Esophagus (tissue), 2 donors: ENCODE results near the gene OXGR1. TPM values are rescaled to one million over a fixed set of nuclear protein-coding genes. Genes with fewer than 3 reads are reported as not detected.
"Not testable (repeated sequence)": the region's sequence is repeated elsewhere in the genome, so short reads cannot be mapped to it uniquely, and the experiment has no call there.

Experiments used
- H3K27ac ChIP-seq, 2 donors: one replicate each; pipeline ENCODE4 v1.5.1; 2013; ENCODE audit warnings: low read depth in 2 of 2, mild to moderate bottlenecking in 2 of 2, inconsistent platforms in 1 of 2, low read length in 1 of 2, moderate library complexity in 1 of 2
- H3K27me3 ChIP-seq, 2 donors: one replicate each; pipeline ENCODE4 v1.6.1; 2013; ENCODE audit warnings: low read length in 2 of 2, control low read depth in 1 of 2, mild to moderate bottlenecking in 1 of 2; ENCODE audit not compliant: insufficient read depth in 2 of 2, control insufficient read depth in 1 of 2
- H3K36me3 ChIP-seq, 2 donors: one replicate each; pipeline ENCODE4 v1.6.1; 2013; ENCODE audit warnings: low read length in 1 of 2; ENCODE audit not compliant: control insufficient read depth in 2 of 2, insufficient read depth in 2 of 2
- H3K4me1 ChIP-seq, 2 donors: one replicate each; pipeline ENCODE4 v1.6.1; 2013; ENCODE audit warnings: low read length in 1 of 2; ENCODE audit not compliant: control insufficient read depth in 2 of 2, insufficient read depth in 2 of 2
- H3K4me3 ChIP-seq, 2 donors: one replicate each; pipeline ENCODE4 v1.5.1; 2013; ENCODE audit warnings: low read length in 2 of 2, mild to moderate bottlenecking in 2 of 2, low read depth in 1 of 2, moderate library complexity in 1 of 2
- H3K9me3 ChIP-seq, 2 donors: one replicate each; pipeline ENCODE4 v1.6.1; 2013; ENCODE audit warnings: mild to moderate bottlenecking in 2 of 2, low read depth in 1 of 2, low read length in 1 of 2, moderate library complexity in 1 of 2; ENCODE audit not compliant: control insufficient read depth in 2 of 2, insufficient read depth in 1 of 2
- WGBS, 2 donors: extraction: QIAGEN DNeasy Blood & Tissue Kit; methylation state at CpG; one replicate each; pipeline ENCODE4 v1.1.7; 2013; 5-methylcytosine and 5-hydroxymethylcytosine counted together
- polyA plus RNA-seq, 2 donors: library from polyadenylated mRNA; stranded (reverse); fragments of 200-250 nt; gene quantifications; one replicate each; pipeline ENCODE4 v1.2.3, GENCODE V29; 2013
- donor health status: healthy with polysubstance abuse.
- donor health status: Bipolar disorder and iron deficiency.

The OXGR1 gene
- polyA plus RNA-seq, 2 donors = 0.99 to 1.6 TPM

DNA sequence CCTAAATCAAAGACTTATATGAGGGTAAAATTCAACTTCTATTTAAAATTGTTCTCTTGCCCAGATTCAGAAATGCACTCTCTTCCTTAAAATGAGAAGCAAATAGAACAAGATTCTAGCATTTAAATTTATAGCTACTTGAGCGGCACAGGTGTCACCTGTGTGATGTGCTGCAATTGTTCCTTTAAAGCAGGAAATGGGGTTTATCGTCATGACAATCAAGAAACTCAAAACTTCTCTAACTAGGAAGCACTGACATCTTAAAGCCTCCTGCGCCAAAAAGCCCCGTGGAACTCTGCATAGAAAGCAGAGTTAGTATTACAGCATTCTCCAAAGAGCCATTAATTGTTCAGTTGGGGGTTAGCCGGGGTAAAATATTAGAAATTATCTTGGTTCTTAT, 2.6 kb upstream of the OXGR1 start:
- Histone ChIP-seq H3K36me3 (no peaks in the 10 kb centered on the region), H3K4me1 (peaks cover 0 to 7% of the 10 kb centered on the region in 2 donors), H3K27ac (no peak overlapping the region), H3K27me3 (no peaks in the 10 kb centered on the region), H3K4me3 (no peak overlapping the region), H3K9me3 (no peaks in the 10 kb centered on the region)
- WGBS, 2 donors = 77 to 78% methylated on average over 5 of the region's 5 CpGs

DNA sequence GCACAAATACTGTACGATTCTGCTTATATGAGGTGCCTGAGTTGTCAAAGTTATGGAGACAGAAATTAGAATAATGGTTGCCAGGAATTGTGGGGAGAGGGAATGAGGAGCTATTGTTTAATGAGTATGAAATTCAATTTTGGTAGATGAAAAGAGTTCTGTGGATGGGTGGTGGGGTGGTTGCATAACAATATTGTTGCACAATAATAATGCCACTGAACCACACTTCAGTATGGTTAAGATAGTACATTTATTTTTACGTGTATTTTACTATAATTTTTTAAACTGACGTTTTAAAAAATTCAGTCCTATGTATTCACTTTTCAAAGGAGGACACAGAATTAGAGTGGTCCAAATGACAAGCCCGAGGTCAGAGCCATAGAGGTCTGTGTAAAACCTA, 1.8 kb upstream of the OXGR1 start:
- Histone ChIP-seq H3K4me1 (peaks cover 0 to 7% of the 10 kb centered on the region in 2 donors), H3K9me3 (no peaks in the 10 kb centered on the region), H3K27ac (no peak overlapping the region), H3K36me3 (no peaks in the 10 kb centered on the region), H3K27me3 (no peaks in the 10 kb centered on the region), H3K4me3 (no peak overlapping the region)
- 72 to 78% methylated on average over 4 of the region's 4 CpGs for WGBS, 2 donors

DNA sequence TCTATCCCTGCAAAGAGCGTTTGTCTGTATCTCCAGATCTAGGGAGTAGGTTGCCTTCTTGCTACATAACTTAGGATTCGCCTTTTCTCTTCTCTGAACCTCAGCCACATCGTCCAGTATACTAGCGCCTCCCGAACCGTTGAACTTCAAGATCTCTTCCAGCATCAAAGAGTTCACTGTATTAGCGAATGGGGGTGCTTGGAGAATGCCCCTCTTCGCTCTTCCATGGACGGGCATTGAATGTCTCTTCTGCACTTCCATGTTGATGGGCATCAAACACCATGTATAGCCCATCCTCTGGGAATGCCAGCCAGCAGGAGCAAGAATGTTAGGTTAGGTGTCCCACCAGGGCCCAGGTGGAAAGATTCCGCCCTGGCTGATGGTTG, 575 bp upstream of the OXGR1 start:
- no peak overlapping the region for H3K4me3 ChIP-seq
- WGBS, 2 donors = 57 to 59% methylated on average over 10 of the region's 10 CpGs

DNA sequence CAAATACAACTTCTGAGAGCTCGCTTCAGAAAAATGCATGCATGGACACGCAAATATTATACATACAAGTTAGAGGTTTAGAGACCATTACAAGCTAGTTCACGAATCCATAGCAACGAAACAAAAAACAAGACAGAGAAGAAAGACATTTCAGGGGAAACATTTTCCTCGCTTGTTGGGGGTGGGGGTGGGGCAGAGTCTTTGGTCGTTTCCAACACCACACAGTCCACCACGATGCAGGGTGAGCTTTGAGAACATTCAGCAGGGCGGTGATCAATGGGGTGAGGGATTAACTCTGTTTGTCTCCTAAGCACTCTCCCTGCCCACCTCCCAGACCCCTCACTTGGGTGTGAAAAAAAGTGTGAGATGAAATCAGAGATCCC, 651 bp downstream of the OXGR1 start:
- WGBS, 2 donors = 17 to 20% methylated on average over 8 of the region's 8 CpGs
- H3K4me1 ChIP-seq = peaks cover 0 to 7% of the 10 kb centered on the region in 2 donors
- no peak overlapping the region for H3K27ac ChIP-seq
- H3K9me3 ChIP-seq = no peaks in the 10 kb centered on the region
- H3K36me3 ChIP-seq = no peaks in the 10 kb centered on the region
- peak overlapping the region; percentile 58 to 61 for H3K4me3 ChIP-seq
- no peaks in the 10 kb centered on the region for H3K27me3 ChIP-seq

More for the DNA sequence above, 575 bp upstream of the OXGR1 start:
- H3K9me3 ChIP-seq = no peaks in the 10 kb centered on the region
- H3K27ac ChIP-seq = no peak overlapping the region
- no peaks in the 10 kb centered on the region for H3K27me3 ChIP-seq
- H3K4me1 ChIP-seq = peaks cover 0 to 7% of the 10 kb centered on the region in 2 donors
- H3K36me3 ChIP-seq = no peaks in the 10 kb centered on the region

DNA sequence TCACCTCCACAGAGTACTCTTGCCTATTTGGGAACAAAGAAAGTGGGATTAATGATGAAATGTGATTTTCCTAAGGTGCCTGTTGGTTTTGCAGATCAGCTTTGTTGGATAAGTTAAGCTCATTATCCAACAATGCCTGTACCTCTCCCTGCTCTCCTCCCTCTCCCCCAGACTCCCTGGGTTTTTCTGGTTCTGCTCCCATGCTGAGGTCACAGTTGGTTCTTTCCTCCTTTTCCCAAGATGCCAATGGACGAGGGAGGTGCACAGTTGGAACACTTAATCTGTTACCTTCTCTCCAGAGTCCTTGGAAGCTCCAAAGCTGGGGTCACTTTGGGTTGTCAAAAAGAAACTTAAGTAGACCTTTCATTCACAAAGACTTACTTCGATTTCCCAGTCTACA, 1.6 kb downstream of the OXGR1 start:
- no peaks in the 10 kb centered on the region for H3K27me3 ChIP-seq
- H3K36me3 ChIP-seq = no peaks in the 10 kb centered on the region
- no peak overlapping the region for H3K4me3 ChIP-seq
- H3K9me3 ChIP-seq = no peaks in the 10 kb centered on the region
- 76 to 88% methylated on average over 2 of the region's 2 CpGs for WGBS, 2 donors
- H3K4me1 ChIP-seq = peaks cover 0 to 7% of the 10 kb centered on the region in 2 donors
- H3K27ac ChIP-seq = no peak overlapping the region

DNA sequence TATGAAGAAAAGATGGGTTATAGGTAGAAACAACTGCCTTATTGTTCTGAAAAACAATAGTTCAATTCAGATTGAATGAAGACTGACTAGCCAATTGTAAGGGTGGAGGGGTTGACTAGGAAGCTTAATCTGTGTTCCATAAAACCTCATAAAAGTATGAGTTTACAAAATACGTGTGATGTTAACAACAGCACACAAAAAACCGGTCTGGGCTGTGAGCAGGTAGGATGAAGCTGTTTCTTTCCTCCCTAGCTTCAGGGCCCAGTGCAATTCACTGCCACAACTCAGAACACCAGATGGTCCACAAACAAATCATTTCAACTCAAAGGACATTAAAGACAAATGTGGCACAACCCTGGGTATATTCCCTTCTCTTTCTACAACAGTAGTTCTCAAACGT, 3.2 kb downstream of the OXGR1 start:
- no peak overlapping the region for H3K4me3 ChIP-seq
- H3K9me3 ChIP-seq = no peaks in the 10 kb centered on the region
- H3K27me3 ChIP-seq = no peaks in the 10 kb centered on the region
- 63 to 71% methylated on average over 3 of the region's 3 CpGs for WGBS, 2 donors
- no peaks in the 10 kb centered on the region for H3K36me3 ChIP-seq
- H3K27ac ChIP-seq = no peak overlapping the region
- peaks cover 0 to 7% of the 10 kb centered on the region in 2 donors for H3K4me1 ChIP-seq

DNA sequence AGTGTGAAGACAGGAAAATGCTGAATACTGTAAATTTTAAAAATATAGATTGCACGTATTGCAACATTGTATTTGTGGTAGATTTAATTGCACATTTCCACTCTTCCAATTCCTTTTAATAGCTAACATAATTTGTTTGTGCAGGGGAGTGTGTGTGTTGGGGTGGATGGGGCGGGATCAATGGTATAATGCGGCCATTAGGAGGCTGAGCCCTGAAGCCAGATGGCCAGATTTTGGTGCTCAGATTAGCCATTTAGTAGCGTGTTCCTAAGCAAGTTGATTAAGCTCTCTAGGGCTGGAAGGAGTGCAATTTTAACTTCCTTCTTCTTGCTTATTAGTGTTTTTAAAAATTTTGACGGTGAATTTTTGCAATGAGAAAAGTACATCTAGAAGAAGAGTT, 5.8 kb downstream of the OXGR1 start:
- Histone ChIP-seq H3K4me3 (no peak overlapping the region), H3K27me3 (no peaks in the 10 kb centered on the region), H3K27ac (no peak overlapping the region), H3K9me3 (no peaks in the 10 kb centered on the region), H3K4me1 (no peaks in the 10 kb centered on the region), H3K36me3 (no peaks in the 10 kb centered on the region)
- WGBS, 2 donors = 93 to 95% methylated on average over 5 of the region's 5 CpGs

DNA sequence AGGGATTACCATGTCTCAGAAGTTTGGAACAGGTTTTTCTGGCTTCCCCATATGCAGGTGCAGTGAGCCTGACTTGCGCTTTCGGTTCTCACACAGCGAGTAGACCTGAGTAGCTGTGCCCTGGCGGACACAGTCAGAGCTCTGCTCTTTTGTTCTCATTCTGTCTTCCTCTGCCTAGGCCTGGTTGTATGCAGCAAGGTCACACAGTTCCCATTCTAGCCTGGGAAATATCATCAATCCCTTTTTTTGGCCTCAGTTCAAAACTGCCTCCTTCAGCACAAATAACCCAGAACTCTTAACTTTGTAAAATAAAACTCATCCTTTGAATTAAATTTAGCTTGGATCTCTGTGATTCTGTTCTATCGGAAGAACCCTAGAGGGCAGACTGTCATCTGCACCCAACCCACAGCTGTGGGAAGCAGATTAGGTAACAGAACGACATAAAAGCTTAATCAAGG, 10.2 kb downstream of the OXGR1 start:
- H3K27ac ChIP-seq = peak overlapping the region; percentile 11 to 63
- H3K9me3 ChIP-seq = no peaks in the 10 kb centered on the region
- 12 to 19% methylated on average over 6 of the region's 6 CpGs for WGBS, 2 donors
- H3K27me3 ChIP-seq = no peaks in the 10 kb centered on the region
- no peaks in the 10 kb centered on the region for H3K4me1 ChIP-seq
- no peaks in the 10 kb centered on the region for H3K36me3 ChIP-seq
- no peak overlapping the region for H3K4me3 ChIP-seq

DNA sequence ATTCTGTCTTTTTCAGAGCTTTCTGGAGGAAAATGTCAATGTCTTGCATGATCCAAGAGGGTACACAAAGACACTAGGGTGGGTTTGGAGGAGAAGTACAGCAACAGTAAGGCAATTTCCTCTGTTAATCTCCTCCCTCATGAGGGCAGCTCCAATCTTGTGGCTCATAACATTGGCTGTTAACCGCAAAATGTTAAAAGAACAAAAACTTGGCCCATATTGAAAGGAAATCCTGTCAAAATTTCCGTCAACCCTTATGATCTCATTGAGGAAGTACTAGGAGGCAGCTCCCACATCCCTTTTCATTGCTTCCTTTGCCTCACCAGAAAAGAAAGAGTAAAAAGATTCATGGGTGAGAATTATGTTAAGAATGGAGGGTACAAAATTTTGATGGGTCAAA, 11.6 kb downstream of the OXGR1 start:
- Histone ChIP-seq H3K27me3 (no peaks in the 10 kb centered on the region), H3K27ac (peak overlapping the region; percentile 18 to 58), H3K4me1 (no peaks in the 10 kb centered on the region), H3K4me3 (no peak overlapping the region), H3K9me3 (no peaks in the 10 kb centered on the region), H3K36me3 (no peaks in the 10 kb centered on the region)
- WGBS, 2 donors = 15 to 28% methylated on average over 2 of the region's 2 CpGs

DNA sequence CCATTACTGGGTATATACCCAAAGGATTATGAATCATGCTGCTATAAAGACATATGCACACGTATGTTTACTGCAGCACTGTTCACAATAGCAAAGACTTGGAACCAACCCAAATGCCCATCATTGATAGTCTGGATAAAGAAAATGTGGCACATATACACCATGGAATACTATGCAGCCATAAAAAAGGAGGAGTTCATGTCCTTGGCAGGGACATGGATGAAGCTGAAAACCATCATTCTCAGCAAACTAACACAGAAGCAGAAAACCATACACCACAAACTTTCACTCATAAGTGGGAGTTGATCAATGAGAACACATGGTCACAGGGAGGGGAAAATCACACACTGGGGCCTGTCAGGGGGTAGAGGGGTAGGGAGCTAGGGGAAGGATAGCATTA, 14.4 kb downstream of the OXGR1 start:
- not testable (repeated sequence) for H3K36me3 ChIP-seq, H3K4me1 ChIP-seq, H3K9me3 ChIP-seq, H3K27ac ChIP-seq, H3K4me3 ChIP-seq, H3K27me3 ChIP-seq
- WGBS, 2 donors = 76 to 85% methylated on average over 1 of the region's 1 CpG
